Middle frontal gyrus (tissue), 1 donor: ENCODE data around the gene CCL13.
"Not testable (repeated sequence)": the region's sequence is repeated elsewhere in the genome, so short reads cannot be mapped to it uniquely, and the experiment has no call there.

Experiments
- DNase-seq: peaks from one replicate; pipeline ENCODE4 v3.0.0-alpha.2; 2015; ENCODE audit warnings: low spot score; ENCODE audit errors: extremely low spot score

CCL13 gene

GRCh38 chr17:34356194-34356593 is at the start of gene CCL13:
CCL13 (plus strand) TSS chr17:34356480; CDS start chr17:34356527, 47 bp downstream.
- no peak for DNase-seq

GRCh38 chr17:34307110-34307509 is 49.2 kb upstream of the CCL13 start:
- no peak for DNase-seq

GRCh38 chr17:34308371-34308770 is 47.9 kb upstream of the CCL13 start:
- no peak for DNase-seq

- no peak for DNase-seq
Observed at GRCh38 chr17:34311291-34311690, 45.0 kb upstream of the CCL13 start.

- DNase-seq, result no peak
Observed at GRCh38 chr17:34312080-34312479, 44.2 kb upstream of the CCL13 start.

GRCh38 chr17:34313164-34313563 is 43.1 kb upstream of the CCL13 start:
- no peak for DNase-seq

GRCh38 chr17:34314279-34314678 is 42.0 kb upstream of the CCL13 start:
- no peak for DNase-seq

GRCh38 chr17:34318474-34318873 is 37.8 kb upstream of the CCL13 start:
- no peak for DNase-seq

GRCh38 chr17:34319039-34319483 is 37.2 kb upstream of the CCL13 start, which contains the start of gene CCL8:
CCL8 (plus strand) TSS chr17:34319435; CDS start chr17:34319502, 67 bp downstream.
- no peak for DNase-seq

- DNase-seq, result no peak
Observed at GRCh38 chr17:34321964-34322363, 34.3 kb upstream of the CCL13 start.

GRCh38 chr17:34327580-34327979 is 28.7 kb upstream of the CCL13 start:
- DNase-seq, result not testable (repeated sequence)

- no peak for DNase-seq
Observed at GRCh38 chr17:34337701-34338100, 18.6 kb upstream of the CCL13 start.

- no peak for DNase-seq
Observed at GRCh38 chr17:34339138-34339770, 17.0 kb upstream of the CCL13 start.

GRCh38 chr17:34341916-34342315 is 14.4 kb upstream of the CCL13 start:
- DNase-seq, result no peak

- no peak for DNase-seq
Observed at GRCh38 chr17:34347063-34347462, 9.2 kb upstream of the CCL13 start.

GRCh38 chr17:34349751-34350150 is 6.5 kb upstream of the CCL13 start:
- DNase-seq, result no peak

GRCh38 chr17:34351096-34351495 is 5.2 kb upstream of the CCL13 start:
- DNase-seq, result no peak

- no peak for DNase-seq
Observed at GRCh38 chr17:34352191-34352590, 4.1 kb upstream of the CCL13 start.

- no peak for DNase-seq
Observed at GRCh38 chr17:34354637-34355036, 1.6 kb upstream of the CCL13 start.

GRCh38 chr17:34357398-34357797 is 1.1 kb downstream of the CCL13 start:
- DNase-seq, result no peak

- DNase-seq, result no peak
Observed at GRCh38 chr17:34358631-34359030, 2.4 kb downstream of the CCL13 start.

- DNase-seq, result no peak
Observed at GRCh38 chr17:34360601-34361270, 4.5 kb downstream of the CCL13 start.

- peak; percentile 77 for DNase-seq
Observed at GRCh38 chr17:34361478-34362061, 5.3 kb downstream of the CCL13 start.
